T-helper 2 cell treated with Interferon-gamma antibody and Interleukin-4, amounts not matched to agents 100 ng/mL and 5 ng/mL, for 36 hours (primary cell): Measurements from ENCODE around the gene RAC3. TPM values are rescaled to one million over a fixed set of nuclear protein-coding genes. Genes with fewer than 3 reads are reported as not detected.

ENCODE experiments used
- intact Hi-C: fragments of 100-400 bp; cut with micrococcal nuclease; formaldehyde crosslinking; loops from one replicate; pipeline ENCODE4 v1.15.1; 2023
- total RNA-seq: library from RNA; stranded (reverse); gene quantifications from 2 replicates; pipeline ENCODE4 v1.2.3, GENCODE V29; 2022

Gene RAC3
- total RNA-seq, 1 donor from 2014 or later, result 12.3 TPM

DNA sequence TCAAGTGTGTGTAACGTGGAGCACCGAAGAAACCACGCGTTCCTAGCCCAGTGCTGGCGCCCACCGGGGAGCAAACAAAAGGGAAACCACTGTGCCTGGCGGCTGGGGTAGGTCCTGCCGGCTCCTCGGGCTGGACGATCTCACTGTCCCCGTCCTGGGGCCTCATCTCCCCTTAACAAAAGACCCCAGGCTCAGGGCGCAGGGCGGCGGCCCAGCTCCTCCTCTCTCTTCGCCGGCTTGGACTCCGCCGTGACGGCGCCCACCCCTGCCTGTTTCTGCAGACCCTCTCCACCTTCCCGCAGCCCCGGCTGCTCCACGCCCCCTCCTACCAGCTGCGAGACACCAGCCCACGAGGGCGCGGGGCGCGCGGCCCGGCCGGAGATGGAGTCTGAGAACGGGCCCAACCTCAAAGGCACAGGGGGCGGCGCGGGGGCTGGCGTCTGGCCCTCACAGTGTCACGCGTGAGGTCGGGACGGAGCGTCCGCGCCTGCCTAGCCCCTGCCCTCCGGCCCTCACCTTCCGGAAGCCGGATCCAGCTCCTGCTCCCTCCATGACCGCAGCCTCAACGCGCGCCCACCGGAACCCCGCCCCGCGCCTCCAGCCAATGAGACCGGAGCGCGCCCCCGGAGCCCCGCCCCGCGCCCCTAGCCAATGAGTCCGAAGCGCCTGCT, 9.0 kb upstream of the RAC3 start, which contains the start of gene CENPX:
CENPX (minus strand) TSS at position 569 of the 671 bp plus-strand sequence; CDS start at position 552, 17 bp downstream.
- intact Hi-C loops, result loop anchor here (5.0 kb wide), 2 partner anchors 95 to 150 kb away; partner anchors contain the start of genes ARHGDIA and MAFG

GRCh38 chr17:82022981-82023446, 8.5 kb upstream of the RAC3 start, which contains the start of gene LRRC45:
Gene LRRC45, plus strand, starts transcription at chr17:82023305. Its CDS starts 339 bp downstream, at chr17:82023644.
- intact Hi-C loops, result loop anchor here (1.0 to 5.0 kb wide), 7 partner anchors 14 to 151 kb away; partner anchors contain the start of genes ALYREF, ANAPC11, ARHGDIA and ASPSCR1

DNA sequence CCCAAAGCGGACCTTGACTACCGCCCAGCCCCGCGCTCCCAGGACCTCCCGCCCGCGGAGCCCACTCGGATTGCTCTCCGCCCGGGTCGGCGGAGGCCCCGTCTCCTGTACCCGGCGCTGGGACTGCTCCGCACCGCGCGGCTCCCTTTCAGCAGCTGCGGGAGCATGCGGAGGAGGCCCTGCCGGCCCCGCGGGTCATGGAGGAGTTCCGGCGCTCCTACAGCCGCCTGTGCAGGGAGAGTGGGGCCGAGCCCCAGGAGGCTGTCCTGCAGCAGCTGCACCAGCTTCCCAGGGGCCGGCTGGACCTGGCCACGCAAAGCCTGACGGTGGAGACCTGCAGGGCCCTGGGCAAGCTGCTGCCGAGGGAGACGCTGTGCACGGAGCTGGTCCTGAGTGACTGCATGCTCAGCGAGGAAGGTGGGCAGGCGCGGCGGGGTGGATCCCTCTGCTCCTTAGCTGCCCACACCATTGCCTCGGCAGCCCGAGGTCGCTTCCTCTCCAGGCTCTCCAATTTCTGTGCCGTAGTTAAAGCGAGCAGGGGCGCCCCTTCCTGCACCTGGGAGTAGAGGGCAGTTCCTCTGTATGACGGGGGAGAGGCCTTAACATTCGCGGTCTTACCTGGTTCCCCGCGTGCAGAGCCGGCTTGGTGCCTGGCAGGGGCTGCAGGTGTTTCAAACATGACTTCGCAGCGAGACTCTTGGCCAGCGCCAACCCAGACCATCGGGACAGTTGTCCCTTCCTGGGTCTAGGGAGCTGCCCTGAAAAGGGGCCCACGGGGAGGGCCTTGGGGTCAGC, 7.8 kb upstream of the RAC3 start:
- intact Hi-C loops, result loop anchor here (1.0 to 5.0 kb wide), 7 partner anchors 14 to 151 kb away; partner anchors contain the start of genes ALYREF, ANAPC11, ARHGDIA and ASPSCR1

DNA sequence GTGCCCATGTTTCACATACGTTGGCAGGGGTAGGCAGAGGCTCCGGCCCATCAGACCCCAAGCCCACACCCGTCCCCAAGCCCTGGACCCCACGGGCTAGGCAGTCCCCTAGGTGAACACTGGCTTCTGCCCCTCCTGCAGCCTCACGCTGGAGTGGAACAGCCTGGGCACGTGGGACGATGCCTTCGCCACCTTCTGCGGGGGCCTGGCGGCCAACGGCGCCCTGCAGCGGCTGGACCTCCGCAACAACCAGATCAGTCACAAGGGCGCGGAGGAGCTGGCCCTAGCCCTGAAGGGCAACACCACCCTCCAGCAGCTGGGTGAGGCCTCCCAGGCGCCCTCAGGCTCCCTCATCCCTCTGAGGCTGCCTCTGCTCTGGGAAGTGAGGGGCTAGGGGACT, 6.6 kb upstream of the RAC3 start:
- intact Hi-C loops, result loop anchor here (5.0 kb wide), 2 partner anchors 98 to 153 kb away; partner anchors contain the start of genes ARHGDIA and MAFG

DNA sequence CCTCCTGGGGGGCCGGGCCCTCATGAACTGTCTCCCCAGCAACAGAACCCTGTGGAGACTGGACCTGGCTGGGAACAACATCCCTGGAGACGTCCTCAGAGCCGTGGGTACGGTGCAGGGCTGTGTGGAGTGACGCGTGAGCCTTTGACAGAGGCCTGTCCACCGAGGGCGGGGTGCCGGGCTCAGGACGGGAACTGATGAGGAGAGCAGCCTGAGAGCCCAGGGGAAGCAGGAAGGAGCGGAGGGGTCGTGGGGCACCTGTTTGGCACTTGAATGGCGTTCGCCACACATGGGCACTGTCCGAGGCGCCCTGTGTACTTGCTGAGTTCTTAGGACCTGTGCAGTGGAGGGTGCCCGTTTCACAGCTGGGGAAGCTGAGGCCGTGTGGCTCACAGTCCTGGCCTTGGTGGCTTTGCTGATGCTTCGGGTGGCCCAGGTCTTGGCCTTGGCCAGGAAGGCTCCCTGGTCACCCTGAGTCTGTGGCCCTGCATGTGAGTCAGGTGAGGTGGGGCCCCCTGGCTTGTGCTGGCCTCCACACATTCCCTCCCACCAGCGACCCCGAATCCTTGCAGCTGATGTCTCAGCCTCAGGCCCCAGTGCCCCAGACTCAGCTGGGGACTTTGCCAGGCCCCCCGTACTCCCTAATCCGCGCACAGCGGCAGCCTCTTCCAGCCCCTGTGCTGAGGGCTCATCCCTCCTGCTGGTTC, 5.9 kb upstream of the RAC3 start:
- intact Hi-C loops, result no loop called here

DNA sequence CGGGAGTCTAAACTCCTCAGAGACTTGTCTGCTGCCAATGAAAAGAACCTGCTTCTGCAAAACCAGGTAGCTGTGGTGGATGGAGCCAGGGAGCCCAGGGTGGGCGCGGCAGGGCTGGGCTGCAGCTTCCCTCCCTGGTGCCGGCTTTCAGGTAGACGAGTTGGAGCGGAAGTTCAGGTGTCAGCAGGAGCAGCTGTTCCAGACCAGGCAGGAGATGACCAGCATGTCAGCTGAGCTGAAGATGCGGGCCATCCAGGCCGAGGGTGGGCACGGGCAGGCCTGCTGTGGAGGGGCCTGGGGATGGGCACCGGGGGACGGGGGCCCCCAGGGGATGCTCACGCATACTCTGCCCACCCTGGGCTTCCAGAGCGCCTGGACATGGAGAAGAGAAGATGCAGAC, 3.2 kb upstream of the RAC3 start:
- intact Hi-C loops, result no loop called here

DNA sequence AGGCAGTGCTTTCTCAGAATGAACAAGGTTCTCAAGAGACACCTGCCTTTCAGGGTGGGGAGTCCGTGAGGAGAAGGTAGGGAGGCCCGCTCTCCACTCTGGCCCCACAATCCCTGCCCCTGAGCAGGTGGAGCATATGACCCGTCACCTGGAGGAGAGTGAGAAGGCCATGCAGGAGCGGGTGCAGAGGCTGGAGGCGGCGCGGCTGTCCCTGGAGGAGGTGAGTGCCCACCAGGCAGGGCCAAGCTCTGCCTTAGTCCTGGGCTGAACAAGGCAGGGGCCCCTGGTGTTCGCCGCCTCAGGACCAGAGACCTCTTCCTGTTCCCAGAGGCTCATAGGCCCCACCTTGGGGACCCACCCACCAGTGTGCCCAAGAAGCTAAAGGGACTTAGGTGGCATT, 2.5 kb upstream of the RAC3 start:
- intact Hi-C loops, result no loop called here

DNA sequence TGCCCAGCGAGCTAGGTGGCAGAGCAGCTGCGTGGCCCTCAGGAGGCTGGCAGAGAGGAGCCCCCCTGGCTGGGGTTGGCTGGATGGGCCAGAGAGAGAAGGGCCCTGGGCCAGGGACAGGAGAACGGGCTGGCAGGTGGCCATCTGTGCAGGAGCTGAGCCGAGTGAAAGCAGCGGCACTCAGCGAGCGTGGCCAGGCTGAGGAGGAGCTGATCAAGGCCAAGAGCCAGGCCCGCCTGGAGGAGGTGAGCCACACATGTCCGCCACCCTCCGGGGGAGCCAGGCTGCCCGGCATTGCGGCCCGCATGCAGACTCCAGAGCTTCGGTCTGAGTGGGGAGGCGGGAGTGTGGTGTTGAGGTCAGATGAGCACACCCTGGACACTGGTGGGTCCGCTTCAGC, 2.1 kb upstream of the RAC3 start:
- intact Hi-C loops, result no loop called here

- intact Hi-C loops, result loop anchor here (5.0 to 10.0 kb wide), 2 partner anchors 197 to 265 kb away; partner anchors contain the start of gene SLC16A3
These were observed 1.4 kb upstream of the RAC3 start for GRCh38 chr17:82029990-82030469.

DNA sequence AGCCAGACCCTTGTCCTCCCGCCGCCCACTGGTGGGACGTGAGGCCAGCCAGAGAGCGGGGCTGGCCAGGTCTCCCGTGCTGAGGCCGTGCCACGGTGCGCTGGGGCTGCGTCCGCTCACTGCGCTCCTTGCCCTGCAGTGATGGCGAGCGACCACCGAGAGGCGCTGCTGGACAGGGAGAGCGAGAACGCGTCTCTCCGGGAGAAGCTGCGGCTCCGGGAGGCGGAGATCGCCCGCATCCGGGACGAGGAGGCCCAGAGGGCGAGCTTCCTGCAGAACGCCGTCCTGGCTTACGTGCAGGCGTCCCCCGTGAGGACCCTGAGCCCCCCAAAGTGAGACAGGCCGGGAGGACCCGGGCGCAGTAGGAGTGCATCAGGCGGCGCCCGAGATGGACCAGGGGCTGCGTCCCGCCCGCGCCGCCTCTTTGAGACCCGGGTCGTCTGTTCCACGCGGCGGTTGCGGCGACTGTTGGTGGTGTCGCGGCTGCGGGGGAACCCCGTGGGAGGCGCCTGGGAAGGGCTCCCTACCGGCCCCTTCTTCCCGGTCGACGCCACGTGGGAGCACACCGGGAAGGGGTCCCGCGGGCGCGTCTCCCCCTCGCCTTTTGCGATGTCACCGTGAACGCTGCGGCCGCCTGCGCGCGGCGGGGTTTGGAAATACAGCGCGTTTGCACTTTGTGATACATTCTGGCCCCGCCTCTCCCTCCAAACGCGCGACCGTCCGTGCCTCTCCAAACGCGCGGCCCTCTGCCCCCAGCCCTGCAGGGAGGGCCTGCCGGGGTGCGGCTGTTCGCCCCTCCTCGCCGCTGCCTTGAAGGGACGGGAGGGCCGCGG, 792 bp upstream of the RAC3 start:
- intact Hi-C loops, result loop anchor here (1.0 to 10.0 kb wide), 3 partner anchors 124 to 264 kb away; partner anchors contain the start of gene SLC16A3

GRCh38 chr17:82031885-82032627, 578 bp downstream of the RAC3 start:
- intact Hi-C loops, result loop anchor here (1.0 to 10.0 kb wide), 3 partner anchors 122 to 263 kb away; partner anchors contain the start of gene SLC16A3

DNA sequence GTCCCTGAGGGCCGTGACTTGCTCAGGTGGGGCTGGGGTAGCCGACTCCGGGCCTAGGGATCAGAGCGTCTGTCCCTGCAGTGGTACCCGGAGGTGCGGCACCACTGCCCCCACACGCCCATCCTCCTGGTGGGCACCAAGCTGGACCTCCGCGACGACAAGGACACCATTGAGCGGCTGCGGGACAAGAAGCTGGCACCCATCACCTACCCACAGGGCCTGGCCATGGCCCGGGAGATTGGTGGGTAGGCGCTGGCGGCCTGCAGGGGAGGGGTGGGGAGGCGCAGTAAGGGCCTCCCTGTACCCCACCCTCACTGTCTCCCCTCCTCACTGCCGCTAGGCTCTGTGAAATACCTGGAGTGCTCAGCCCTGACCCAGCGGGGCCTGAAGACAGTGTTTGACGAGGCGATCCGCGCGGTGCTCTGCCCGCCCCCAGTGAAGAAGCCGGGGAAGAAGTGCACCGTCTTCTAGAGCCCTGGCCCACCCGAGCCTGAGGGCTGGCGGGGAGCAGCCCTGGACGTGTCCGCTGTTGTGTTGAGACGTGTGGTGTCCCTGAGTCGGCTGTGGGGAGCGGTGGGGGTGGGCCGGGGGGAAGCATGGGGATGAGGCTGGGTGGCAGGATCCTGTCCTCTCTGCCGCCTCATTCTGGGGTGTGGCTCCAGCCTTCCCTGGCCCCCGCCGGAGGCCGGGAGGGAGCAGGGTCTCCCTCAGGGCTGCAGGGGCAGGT, 2.0 kb downstream of the RAC3 start:
- intact Hi-C loops, result loop anchor here (5.0 to 10.0 kb wide), 2 partner anchors 194 to 261 kb away; partner anchors contain the start of gene SLC16A3

GRCh38 chr17:82034371-82035011, 3.0 kb downstream of the RAC3 start:
- intact Hi-C loops, result loop anchor here (5.0 to 10.0 kb wide), 2 partner anchors 193 to 260 kb away; partner anchors contain the start of gene SLC16A3

DNA sequence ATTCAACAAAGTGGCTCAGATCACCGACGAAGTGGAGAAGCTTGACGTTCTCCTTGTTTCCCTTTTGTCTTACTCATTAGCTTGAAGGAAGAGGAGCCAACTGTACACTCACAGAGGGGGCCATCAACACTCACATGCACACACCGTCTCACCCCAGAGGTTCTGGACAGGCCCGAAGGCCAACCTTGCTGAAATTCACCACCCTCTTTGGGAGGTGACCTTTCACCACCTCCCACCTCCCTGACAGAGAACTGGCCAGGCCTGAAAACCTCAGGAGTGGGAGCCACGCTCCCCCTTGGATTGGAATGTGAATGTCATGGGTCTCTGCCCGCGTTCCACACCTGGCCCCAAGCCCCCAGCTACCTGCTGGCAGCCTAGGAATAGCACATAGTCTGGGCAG, 4.0 kb downstream of the RAC3 start:
- intact Hi-C loops, result loop anchor here (10.0 kb wide), 1 partner anchor 259 kb away; no protein-coding TSS in a partner anchor

DNA sequence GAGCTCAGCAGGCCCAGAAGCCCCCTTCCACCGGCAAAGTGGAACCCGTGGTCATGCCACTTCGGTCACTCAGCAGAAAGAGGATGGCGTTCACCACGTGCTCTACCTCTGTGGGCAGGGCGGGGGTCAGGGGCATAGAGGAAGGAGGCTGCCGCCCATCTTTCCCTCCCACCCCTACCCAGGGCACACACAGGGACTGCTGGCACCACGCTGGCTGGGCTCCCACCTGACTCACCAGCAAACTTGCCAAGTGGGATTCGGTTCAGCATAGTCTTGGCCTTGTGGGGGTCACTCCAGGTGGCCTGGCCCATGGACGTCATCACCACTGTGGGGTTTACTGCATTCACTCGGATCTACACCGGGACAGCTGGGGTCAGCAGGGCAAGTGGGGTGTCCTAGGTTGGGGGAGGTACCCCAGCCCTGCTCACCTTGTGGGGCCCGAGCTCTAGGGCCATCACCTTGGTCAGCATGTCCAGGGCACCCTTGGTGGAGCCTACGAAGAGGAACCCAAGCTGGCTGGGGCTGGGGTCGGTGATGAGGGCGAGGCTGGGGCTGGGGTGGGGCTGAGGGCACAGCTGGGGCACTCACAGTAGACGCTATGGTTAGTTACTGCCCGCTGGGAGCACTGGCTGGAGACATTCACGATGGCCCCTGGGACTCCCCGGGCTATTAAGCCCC, 4.6 kb downstream of the RAC3 start:
- intact Hi-C loops, result loop anchor here (2.0 to 10.0 kb wide), 2 partner anchors 71 to 259 kb away; no protein-coding TSS in a partner anchor

GRCh38 chr17:82036634-82037091, 5.2 kb downstream of the RAC3 start:
- intact Hi-C loops, result loop anchor here (1.0 to 10.0 kb wide), 4 partner anchors 13 to 258 kb away; partner anchors contain the start of genes FASN and LRRC45
